ENCODE measurements around the gene DOCK1.

DOCK1 gene

GRCh38 chr10:127085957-127086356 lies 180.7 kb downstream of the DOCK1 start:
- Histone ChIP-seq H3K4me2 (no peak overlapping the region), H3K36me3 (no peaks in the 10 kb centered on the region), H3K4me1 (no peaks in the 10 kb centered on the region), H3K27me3 (no peaks in the 10 kb centered on the region), H3K9ac (no peak overlapping the region), H3K9me3 (peaks cover 11% of the 10 kb centered on the region), H4K20me1 (no peaks in the 10 kb centered on the region), H3K27ac (no peak overlapping the region), H3K4me3 (no peak overlapping the region)
- no peak for TF ChIP-seq Cebpa-rat (IDR thresholded peaks at IDR 0.05)

DNA sequence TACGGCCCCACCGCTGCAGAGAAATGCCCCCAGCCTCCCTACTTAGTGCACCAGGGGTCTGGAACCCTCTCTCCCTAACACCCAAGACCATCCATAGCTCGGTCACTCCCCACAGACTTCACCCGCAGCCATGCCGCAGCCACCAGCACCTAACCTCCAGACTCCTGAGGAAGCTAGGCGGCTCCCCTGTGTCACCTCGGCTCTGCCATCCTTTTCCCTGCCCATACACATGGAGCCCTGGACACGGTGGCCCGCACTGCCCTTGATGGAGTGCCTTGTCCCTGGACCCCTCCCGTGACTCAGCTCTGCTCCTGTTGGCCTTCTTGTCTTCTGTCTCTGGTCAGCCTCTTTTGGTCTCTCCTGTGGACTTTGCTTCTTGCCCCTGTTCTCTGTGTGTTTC lies 183.7 kb downstream of the DOCK1 start:
- TF ChIP-seq Cebpa-rat (IDR thresholded peaks at IDR 0.05) = no peak
- H4K20me1 ChIP-seq = no peaks in the 10 kb centered on the region
- no peak overlapping the region for H3K27ac ChIP-seq

DNA sequence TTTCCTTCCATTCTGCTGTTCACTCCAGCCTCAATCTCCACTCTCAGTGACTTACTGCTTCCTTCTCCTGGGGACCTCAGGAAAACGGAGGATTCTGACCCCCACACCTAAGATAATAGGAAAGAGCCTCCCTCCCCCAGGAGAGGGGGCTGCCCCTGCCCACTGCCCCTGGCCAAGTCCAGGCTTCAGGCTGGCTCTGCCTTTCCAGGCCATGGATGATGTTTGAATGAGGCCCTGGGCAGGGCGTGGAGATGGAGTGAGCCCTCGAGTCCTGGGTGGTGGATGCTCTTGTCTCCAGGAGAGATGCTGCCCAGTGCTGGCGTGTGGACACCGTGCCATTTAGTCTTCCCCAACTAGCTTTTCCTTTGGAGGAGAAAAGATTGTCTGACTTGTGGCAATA lies 184.2 kb downstream of the DOCK1 start:
- no peaks in the 10 kb centered on the region for H3K36me3 ChIP-seq
- H4K20me1 ChIP-seq = no peaks in the 10 kb centered on the region
- no peak overlapping the region for H3K9ac ChIP-seq
- no peaks in the 10 kb centered on the region for H3K4me1 ChIP-seq
- H3K4me3 ChIP-seq = no peak overlapping the region
- no peak for TF ChIP-seq Cebpa-rat (IDR thresholded peaks at IDR 0.05)
- H3K9me3 ChIP-seq = no peaks in the 10 kb centered on the region
- H3K27ac ChIP-seq = no peak overlapping the region
- no peak overlapping the region for H3K4me2 ChIP-seq
- H3K27me3 ChIP-seq = no peaks in the 10 kb centered on the region

More for the DNA sequence above, 183.7 kb downstream of the DOCK1 start:
- Histone ChIP-seq H3K4me2 (no peak overlapping the region), H3K36me3 (no peaks in the 10 kb centered on the region), H3K9ac (no peak overlapping the region), H3K4me3 (no peak overlapping the region), H3K4me1 (no peaks in the 10 kb centered on the region), H3K27me3 (no peaks in the 10 kb centered on the region), H3K9me3 (no peaks in the 10 kb centered on the region)

DNA sequence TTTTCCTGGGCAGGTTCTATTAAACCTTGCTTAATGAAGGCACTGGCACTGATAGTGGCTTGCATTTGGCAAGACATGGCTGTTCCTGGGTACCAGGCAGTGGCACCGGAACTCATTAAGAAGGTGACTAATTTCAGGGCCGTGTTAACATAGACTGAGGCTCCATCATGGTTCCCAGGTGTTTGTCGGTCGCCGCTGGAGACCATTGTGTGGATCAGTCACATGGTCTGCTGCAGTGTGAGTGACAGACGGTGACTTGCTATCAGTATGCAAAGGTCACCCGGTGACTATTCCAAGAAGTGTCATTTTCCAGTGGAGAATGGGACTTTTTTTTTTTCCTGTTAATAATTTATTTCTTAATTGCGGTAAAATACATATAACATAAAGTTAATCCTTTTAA lies 184.9 kb downstream of the DOCK1 start:
- Histone ChIP-seq H4K20me1 (no peaks in the 10 kb centered on the region), H3K9ac (no peak overlapping the region), H3K27ac (no peak overlapping the region), H3K4me3 (no peak overlapping the region), H3K4me1 (no peaks in the 10 kb centered on the region), H3K27me3 (no peaks in the 10 kb centered on the region), H3K4me2 (no peak overlapping the region), H3K9me3 (no peaks in the 10 kb centered on the region), H3K36me3 (no peaks in the 10 kb centered on the region)
- TF ChIP-seq Cebpa-rat (IDR thresholded peaks at IDR 0.05) = no peak

DNA sequence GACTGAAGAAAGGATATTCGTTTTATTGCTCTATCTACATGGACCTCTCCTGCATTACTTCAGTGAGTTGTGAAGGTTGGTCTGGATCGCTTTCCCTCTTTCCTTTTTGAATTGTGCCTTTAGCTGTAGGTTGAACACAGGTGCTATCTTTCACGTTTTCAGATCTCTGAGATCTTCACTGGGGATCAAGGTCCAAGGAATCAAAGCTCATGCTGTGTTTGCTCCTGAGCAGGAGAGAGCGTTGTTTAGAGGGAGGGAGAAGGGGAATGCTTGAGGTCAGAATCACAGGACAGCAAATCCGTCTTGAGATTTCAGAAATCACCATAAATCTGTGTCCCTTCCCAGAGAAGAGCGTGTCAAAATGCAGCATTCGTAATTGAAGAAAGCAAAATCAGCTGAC lies 186.1 kb downstream of the DOCK1 start:
- Histone ChIP-seq H3K4me2 (no peak overlapping the region), H3K4me3 (no peak overlapping the region), H3K4me1 (no peaks in the 10 kb centered on the region), H3K27me3 (no peaks in the 10 kb centered on the region), H3K9ac (no peak overlapping the region), H3K9me3 (no peaks in the 10 kb centered on the region), H3K36me3 (no peaks in the 10 kb centered on the region), H3K27ac (no peak overlapping the region), H4K20me1 (no peaks in the 10 kb centered on the region)
- no peak for TF ChIP-seq Cebpa-rat (IDR thresholded peaks at IDR 0.05)

- Histone ChIP-seq H3K27ac (no peak overlapping the region), H3K4me1 (no peaks in the 10 kb centered on the region), H3K36me3 (no peaks in the 10 kb centered on the region), H3K27me3 (no peaks in the 10 kb centered on the region), H3K9me3 (no peaks in the 10 kb centered on the region), H3K4me3 (no peak overlapping the region), H3K4me2 (no peak overlapping the region), H4K20me1 (no peaks in the 10 kb centered on the region), H3K9ac (no peak overlapping the region)
- no peak for TF ChIP-seq Cebpa-rat (IDR thresholded peaks at IDR 0.05)
These were observed 187.7 kb downstream of the DOCK1 start for GRCh38 chr10:127092916-127093315.

DNA sequence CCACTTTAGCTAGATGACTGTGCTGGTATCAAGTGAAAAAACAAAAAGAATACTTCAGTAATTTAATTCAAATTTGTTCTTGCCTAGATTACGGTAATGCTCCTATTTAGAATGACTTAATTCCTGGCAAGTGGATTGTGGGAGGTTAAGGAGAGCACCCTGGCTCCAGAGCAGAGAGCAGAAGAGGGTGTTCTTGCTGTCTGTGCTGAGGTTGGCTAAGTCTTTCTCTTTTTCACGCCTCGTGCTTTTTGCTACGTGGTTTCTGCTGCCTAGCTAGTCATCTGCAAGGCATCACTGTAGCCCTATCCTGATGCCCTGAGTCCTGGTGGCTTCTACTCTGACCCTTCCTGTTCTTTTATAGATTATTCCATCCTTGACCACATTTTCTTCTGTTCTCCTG lies 189.8 kb downstream of the DOCK1 start:
- TF ChIP-seq Cebpa-rat (IDR thresholded peaks at IDR 0.05) = no peak
- H3K4me2 ChIP-seq = no peak overlapping the region
- H3K4me3 ChIP-seq = no peak overlapping the region
- H3K9ac ChIP-seq = no peak overlapping the region
- peaks cover 6% of the 10 kb centered on the region for H3K4me1 ChIP-seq
- H3K27me3 ChIP-seq = no peaks in the 10 kb centered on the region
- H3K27ac ChIP-seq = no peak overlapping the region
- H3K36me3 ChIP-seq = no peaks in the 10 kb centered on the region
- no peaks in the 10 kb centered on the region for H4K20me1 ChIP-seq
- no peaks in the 10 kb centered on the region for H3K9me3 ChIP-seq

DNA sequence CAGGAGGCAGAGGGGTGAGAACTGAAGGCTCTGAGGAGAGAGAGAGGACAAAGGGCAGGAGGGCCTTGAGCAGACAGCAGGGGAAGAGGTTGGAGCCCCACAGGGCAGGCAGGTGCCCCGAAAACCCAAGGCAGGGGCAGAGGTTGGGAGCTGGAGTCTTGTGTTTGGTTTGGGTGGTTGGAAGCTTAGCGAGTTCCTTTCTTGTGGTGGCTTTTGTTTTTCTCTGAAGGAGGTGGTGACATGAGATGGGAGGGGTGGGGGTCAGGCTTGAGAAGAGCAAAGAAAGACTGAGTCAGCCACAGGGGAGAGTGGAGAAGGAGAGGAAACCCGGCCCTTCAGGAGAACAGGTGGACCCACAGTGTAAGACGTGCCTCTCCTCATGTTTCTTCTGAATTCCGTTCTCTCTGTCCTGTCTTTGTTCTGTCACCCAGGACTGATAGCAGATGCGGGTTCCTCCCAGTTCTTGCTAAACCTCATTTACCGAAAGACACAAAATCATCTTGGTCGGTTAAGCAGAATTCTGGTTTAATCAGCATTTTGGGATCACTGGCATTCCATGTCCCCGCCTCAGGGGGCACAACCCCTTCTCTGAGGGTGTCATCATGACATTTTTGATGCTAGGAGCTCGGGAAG lies 195.9 kb downstream of the DOCK1 start:
- peaks cover 25% of the 10 kb centered on the region for H3K4me1 ChIP-seq
- no peaks in the 10 kb centered on the region for H3K9me3 ChIP-seq
- H3K27me3 ChIP-seq = no peaks in the 10 kb centered on the region
- no peak for TF ChIP-seq Cebpa-rat (IDR thresholded peaks at IDR 0.05)
- peak overlapping the region; percentile 65 for H3K4me2 ChIP-seq
- no peak overlapping the region for H3K27ac ChIP-seq
- H3K4me3 ChIP-seq = no peak overlapping the region
- H3K36me3 ChIP-seq = no peaks in the 10 kb centered on the region
- no peak overlapping the region for H3K9ac ChIP-seq
- no peaks in the 10 kb centered on the region for H4K20me1 ChIP-seq

- no peak overlapping the region for H3K4me2 ChIP-seq
- no peak overlapping the region for H3K27ac ChIP-seq
- no peak overlapping the region for H3K4me3 ChIP-seq
- H3K36me3 ChIP-seq = no peaks in the 10 kb centered on the region
- no peaks in the 10 kb centered on the region for H3K27me3 ChIP-seq
- TF ChIP-seq Cebpa-rat (IDR thresholded peaks at IDR 0.05) = no peak
- no peaks in the 10 kb centered on the region for H4K20me1 ChIP-seq
- no peaks in the 10 kb centered on the region for H3K9me3 ChIP-seq
- peaks cover 25% of the 10 kb centered on the region for H3K4me1 ChIP-seq
- no peak overlapping the region for H3K9ac ChIP-seq
These were observed 196.9 kb downstream of the DOCK1 start for GRCh38 chr10:127102176-127102575.

DNA sequence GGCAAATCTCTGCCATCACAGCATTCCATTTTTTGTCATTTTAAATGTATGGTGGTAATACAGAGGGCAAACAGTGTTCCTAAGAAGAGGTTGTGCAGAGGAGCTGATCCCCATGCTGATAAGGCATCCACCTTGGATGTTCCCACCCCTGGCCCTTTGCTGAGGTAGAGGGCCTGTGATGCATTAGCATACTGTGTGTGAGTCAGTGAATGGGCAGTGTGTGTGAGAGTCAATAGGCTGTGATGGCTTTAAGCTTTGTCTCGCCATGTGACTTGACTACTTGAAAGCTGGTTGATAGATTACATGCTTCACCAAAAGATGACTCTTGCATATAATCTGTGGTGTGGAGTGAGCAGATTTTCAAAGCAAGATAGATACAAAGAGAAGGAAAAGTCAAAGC lies 209.9 kb downstream of the DOCK1 start:
- Histone ChIP-seq H3K9ac (no peak overlapping the region), H3K9me3 (no peaks in the 10 kb centered on the region), H3K4me3 (no peak overlapping the region), H4K20me1 (no peaks in the 10 kb centered on the region; the same call in 1 of the 2 replicates), H3K27me3 (no peaks in the 10 kb centered on the region), H3K36me3 (no peaks in the 10 kb centered on the region), H3K4me2 (no peak overlapping the region), H3K4me1 (peaks cover 8% of the 10 kb centered on the region; the same call in 1 of the 2 replicates), H3K27ac (no peak overlapping the region)
- no peak for TF ChIP-seq Cebpa-rat (IDR thresholded peaks at IDR 0.05)

DNA sequence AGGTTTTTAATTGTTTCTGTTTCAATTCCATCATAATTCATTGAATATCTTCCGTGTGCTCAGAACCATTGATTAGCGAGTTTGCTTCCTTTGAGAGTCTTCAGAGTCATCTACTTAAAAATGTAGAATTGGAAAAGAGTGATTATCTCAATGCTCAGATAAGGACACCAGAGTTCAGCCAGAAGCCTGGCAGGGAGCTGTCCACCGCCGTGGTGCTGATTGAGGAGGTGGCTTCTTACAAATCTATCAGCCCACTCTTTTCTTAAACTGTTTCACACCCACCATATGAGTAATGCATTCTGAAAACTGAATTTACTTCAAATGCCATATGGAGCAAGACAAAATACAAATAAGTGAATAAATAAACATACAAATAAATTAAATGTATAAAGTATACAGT lies 211.9 kb downstream of the DOCK1 start:
- Histone ChIP-seq H3K4me3 (no peak overlapping the region), H3K9me3 (no peaks in the 10 kb centered on the region), H3K4me1 (peaks cover 8% of the 10 kb centered on the region; the same call in 1 of the 2 replicates), H4K20me1 (no peaks in the 10 kb centered on the region; the same call in 1 of the 2 replicates), H3K27ac (no peak overlapping the region), H3K27me3 (no peaks in the 10 kb centered on the region), H3K36me3 (no peaks in the 10 kb centered on the region), H3K4me2 (no peak overlapping the region), H3K9ac (no peak overlapping the region)
- no peak for TF ChIP-seq Cebpa-rat (IDR thresholded peaks at IDR 0.05)
